GM19452 (cell line): Measurements from ENCODE around the gene TTLL13.
A peak's percentile ranks its signal among the peaks of the same experiment; 100 is the strongest.
"Not testable (repeated sequence)": the region's sequence is repeated elsewhere in the genome, so short reads cannot be mapped to it uniquely, and the experiment has no call there.

Experiments
- ATAC-seq: cut with Tn5 transposase; IDR thresholded peaks from one replicate; pipeline ENCODE4 v1.9.1; 2021; ENCODE audit not compliant: unreplicated experiment

The TTLL13 gene

GRCh38 chr15:90234096-90234988, 15.0 kb upstream of the TTLL13 start, which contains the start of gene GDPGP1:
Gene GDPGP1 (plus strand): TSS chr15:90234209. CDS start chr15:90240909, 6,700 bp downstream.
- ATAC-seq = peak; percentile 62

GRCh38 chr15:90239371-90239770, 10.0 kb upstream of the TTLL13 start:
- ATAC-seq = no peak

DNA sequence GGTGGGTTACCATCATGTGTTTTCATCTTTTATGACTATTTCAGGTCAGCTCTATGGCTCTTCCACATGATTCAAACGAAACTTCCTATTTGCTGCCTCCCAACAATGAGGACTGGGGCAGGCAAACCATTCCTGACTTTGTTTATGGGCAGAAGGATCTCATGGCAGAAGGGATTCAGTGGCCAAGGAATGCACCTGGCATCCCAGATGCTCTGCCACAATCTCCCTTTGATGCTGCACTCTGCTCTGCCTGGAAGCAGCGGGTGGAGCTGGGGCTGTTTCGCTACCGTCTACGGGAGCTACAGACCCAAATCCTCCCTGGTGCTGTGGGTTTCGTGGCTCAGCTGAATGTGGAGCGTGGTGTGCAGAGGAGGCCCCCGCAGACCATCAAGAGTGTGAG, 8.5 kb upstream of the TTLL13 start:
- no peak for ATAC-seq

DNA sequence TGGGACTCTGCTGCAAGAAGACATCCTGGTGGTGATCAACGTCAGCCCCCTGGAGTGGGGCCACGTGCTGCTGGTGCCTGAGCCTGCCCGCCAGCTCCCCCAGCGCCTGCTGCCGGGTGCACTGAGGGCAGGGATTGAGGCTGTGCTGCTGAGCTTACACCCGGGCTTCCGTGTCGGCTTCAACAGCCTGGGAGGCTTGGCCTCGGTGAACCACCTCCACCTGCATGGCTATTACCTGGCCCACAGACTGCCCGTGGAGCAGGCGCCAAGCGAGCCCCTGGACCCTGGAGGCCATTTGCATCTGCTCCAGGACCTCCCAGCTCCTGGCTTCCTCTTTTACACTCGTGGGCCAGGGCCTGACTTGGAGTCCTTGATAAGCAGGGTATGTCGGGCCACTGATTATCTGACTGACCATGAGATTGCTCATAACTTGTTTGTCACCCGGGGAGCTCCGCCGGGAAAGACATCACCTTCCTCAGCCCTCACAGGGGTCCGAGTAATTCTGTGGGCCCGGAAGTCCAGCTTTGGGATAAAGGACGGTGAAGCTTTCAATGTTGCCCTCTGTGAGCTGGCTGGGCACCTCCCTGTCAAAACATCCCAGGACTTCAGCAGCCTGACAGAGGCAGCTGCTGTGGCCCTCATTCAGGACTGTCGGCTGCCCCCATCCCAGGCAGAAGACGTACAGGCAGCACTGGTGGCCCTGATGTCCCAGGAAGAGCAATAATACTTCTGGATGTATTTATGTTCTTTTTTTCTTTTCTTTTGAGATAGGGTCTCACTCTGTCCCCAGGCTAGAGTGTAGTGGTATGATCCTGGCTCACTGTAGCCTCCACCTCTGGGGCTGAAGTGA, 7.8 kb upstream of the TTLL13 start:
- no peak for ATAC-seq

- ATAC-seq = no peak
Observed at GRCh38 chr15:90243943-90244639, 5.3 kb upstream of the TTLL13 start.

DNA sequence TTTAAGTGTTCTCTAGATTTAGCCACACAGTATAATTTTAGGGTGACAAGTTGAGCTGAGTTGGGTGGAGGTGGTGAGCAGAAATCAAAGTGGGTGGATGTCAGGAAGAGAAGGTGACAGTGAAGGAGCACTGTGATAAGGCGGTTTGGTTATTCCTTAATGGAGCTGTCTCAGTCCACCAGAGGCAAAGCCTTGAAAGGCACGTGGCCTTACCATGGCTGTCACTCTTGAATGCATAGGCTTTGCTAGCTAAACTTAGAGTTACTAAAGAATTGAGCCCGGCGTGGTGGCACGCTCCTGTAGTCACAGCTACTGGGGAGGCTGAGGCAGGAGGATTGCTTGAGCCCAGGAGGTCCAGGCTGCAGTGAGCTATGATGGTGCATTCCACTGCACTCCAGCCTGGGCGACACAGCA, 560 bp upstream of the TTLL13 start:
- no peak for ATAC-seq

- ATAC-seq = no peak
Observed at GRCh38 chr15:90257776-90258175, 8.4 kb downstream of the TTLL13 start.

DNA sequence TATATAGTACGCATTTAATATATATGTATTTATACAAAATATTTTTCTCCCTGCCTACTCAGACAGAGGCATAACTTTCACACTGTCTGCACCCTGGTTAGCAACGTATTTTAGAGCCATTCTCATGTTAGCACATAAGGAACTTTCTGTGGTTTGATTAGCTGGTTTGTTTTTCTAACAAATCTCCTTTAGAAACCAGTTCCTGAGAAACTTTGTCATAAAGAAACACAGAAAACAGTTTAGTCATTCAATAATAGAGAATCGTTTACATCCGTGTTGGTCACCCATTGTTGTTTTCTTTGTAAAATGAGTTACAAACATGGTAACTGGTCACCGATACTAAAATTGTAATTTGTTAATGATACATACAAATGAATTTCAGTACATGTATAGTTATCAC, 10.2 kb downstream of the TTLL13 start:
- ATAC-seq = peak; percentile 86

- not testable (repeated sequence) for ATAC-seq
Observed at GRCh38 chr15:90260731-90261130, 11.4 kb downstream of the TTLL13 start.

- no peak for ATAC-seq
Observed at GRCh38 chr15:90261811-90262210, 12.5 kb downstream of the TTLL13 start.

DNA sequence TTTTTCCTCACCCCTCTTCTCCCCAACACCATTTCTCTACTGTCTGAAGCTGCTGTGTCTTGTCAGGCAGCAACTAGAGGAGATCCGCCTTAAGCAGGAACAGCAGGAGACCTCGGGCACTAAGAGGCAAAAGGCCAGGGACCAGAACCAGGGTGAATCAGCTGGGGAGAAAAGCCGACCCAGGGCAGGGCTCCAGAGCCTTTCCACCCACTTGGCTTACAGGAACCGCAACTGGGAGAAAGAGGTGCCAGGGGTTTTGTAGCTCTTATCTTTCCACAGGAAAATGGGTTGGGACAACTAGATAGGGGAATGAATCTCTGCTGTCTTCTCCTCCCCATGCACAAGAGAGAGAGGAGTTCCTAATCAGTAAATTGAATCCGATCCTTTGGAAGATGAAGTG, 13.1 kb downstream of the TTLL13 start:
- no peak for ATAC-seq

DNA sequence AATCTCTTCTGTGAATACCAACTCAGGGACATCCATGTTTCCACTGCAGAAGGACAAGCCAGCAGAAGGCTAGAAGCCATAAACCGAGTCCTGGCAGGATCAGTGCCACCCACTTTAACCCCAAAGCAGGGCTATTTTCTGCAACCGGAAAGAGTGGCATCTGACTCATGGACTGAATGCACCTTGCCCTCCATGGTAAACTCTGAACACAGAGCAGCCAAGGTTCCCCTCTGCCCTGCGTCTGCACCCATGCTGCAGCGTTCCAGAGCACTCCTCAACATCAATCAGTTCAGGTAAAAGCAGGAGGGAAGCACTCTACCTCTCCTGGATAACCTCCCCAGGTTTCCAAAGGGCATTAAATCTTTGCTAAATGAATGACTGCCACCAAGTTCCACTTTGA, 15.3 kb downstream of the TTLL13 start:
- ATAC-seq = no peak

DNA sequence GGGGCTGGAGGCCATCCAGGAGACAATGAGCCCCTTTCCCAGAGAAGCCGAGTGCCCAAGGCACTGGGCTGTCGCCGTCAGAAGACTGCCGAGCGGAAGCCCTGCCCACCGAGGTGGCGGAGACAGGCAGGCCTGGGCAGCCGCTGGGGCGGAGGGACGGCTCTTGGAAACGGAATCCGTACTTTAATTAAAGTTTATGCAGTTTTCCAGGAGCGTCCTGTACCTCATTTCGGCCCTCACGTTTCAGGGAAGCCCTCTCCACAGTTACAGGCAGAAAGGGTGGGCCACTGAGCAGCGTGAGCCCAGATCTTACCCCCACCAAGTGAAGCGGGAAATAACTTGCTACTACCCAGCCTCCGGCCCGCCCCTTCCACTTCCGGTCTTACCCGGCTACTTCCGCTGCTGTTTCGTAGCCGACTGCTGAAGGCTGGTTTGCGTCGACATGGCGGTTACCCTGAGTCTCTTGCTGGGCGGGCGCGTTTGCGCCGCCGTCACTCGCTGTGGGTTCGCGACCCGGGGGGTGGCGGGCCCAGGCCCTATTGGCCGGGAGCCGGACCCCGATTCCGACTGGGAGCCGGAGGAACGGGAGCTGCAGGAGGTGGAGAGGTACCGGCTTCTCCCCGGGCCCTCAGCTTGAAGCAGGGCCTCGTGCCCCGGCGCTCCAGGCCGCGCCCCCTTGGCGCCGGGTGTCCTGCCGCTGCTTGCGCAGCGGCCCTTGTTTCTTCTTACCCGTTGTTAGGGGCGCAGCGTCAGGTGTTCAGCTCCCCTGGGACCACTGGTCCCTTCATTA, 16.1 kb downstream of the TTLL13 start, which contains the start of gene NGRN:
TSS of gene NGRN (plus strand) at position 402 of the 790 bp plus-strand sequence. CDS start at position 443, 41 bp downstream.
- ATAC-seq = peak; percentile 92

DNA sequence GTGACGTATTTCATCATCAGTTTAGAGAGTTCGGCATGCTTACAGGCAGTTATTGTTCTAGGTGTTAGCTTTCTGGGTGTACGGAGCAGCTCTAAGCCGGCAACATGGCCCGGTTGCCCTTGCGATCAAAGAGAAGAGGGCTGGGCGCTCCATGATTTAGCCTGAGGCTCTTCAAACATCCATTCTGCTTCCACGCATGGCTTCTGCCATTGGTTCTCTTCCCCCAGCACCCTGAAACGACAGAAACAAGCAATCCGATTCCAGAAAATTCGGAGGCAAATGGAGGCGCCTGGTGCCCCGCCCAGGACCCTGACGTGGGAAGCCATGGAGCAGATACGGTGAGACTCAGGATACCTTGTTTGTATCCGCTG, 16.7 kb downstream of the TTLL13 start:
- peak; percentile 8 for ATAC-seq

DNA sequence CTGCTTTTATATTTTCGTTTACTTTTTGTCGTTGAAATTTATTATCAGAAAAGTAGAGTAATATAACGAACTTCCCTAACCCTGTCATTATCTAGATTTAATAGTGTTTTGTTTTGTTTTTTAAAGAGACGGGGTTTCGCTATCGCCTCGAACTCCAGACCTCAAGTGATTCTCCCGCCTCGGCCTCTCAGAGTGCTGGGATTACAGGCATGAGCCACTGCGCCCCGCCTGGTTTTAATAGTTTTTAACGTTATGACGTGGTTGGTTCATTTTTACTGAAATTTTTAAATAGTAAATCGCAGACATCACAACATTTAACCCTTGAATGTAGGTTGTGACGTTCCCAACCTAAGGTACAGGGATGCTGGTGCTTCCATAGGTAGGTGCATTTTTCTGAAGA, 17.1 kb downstream of the TTLL13 start:
- ATAC-seq = no peak

DNA sequence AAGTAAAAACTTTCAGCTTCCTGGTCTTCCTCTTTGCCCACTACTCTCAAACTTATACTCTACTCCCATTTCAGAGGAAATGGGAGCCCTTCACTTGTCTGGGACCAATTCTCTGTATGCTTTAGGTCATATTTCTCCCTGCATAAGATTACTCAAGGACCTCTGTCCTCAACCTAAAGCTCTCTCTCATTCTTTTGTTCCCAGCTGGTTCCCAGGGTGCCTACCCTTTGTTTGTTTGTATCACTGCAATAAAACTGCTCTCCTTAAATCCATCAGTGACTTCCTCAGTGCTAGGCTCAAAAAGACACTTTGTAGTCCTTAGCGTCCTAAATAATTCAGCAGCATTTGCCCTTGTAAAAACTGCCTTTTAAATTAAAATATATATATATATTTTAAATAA, 19.1 kb downstream of the TTLL13 start:
- ATAC-seq = no peak

DNA sequence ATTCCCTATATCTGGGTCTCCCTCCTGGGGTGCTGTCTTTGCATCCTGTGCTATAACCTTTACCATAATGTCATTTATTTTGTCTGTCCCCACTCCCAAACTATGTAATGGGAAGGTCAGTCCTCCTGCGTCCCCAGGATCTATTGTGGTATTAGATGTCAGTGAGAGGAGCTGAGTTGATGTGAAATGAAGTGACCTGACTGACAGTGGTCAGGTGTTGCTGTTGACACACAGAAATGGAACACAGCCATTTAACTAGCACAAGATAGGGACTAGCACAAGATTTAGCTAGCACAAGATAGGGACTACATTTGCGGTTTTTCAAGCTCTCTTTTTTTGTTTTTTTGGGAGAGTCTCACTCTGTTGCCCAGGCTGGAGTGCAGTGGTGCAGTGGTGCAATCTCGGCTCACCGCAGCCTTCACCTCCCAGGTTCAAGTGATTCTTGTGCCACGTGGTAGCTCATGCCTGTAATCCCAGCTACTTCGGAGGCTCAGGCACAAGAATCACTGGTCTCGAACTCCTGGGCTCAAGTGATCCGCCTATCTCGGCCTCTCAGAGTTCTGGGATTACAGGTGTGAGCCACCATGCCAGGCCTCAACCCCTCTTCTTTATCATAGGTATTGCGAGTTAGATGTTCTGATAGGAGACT, 21.3 kb downstream of the TTLL13 start:
- ATAC-seq = no peak

GRCh38 chr15:90271459-90272166, 22.3 kb downstream of the TTLL13 start:
- ATAC-seq = no peak

GRCh38 chr15:90278467-90278866, 29.1 kb downstream of the TTLL13 start:
- ATAC-seq = not testable (repeated sequence)
